HCT116 (cell line): ENCODE measurements around the gene ERICH6B.
"Not testable (repeated sequence)": the region's sequence is repeated elsewhere in the genome, so short reads cannot be mapped to it uniquely, and the experiment has no call there.

Experiments used
- CTCF ChIP-seq, 3 experiments: fragments of 200-600 bp in 1 of 3; sonication (generic) in 1 of 3; IDR thresholded peaks in 2 of 3; conservative IDR thresholded peaks in 1 of 3; 2 replicates each; pipeline ENCODE4 v1.5.1; 2012 to 2017; ENCODE audit warnings: low read depth in 2 of 3, low read length in 2 of 3, antibody characterized with exemption in 1 of 3, borderline replicate concordance in 1 of 3, control low read depth in 1 of 3, mild to moderate bottlenecking in 1 of 3, mixed read lengths in 1 of 3, mixed run types in 1 of 3, moderate library complexity in 1 of 3; ENCODE audit not compliant: insufficient read depth in 1 of 3
- POLR2A ChIP-seq: IDR thresholded peaks from 2 replicates; pipeline ENCODE4 v1.7.0; 2011; ENCODE audit warnings: borderline replicate concordance; ENCODE audit not compliant: insufficient read depth, insufficient read length; ENCODE audit errors: extremely low read depth

GRCh38 chr13:45642159-45642558 is 26.6 kb upstream of the ERICH6B start:
- TF ChIP-seq CTCF (IDR thresholded peaks at IDR 0.05 in 2 of 3, conservative IDR thresholded peaks at IDR 0.05 in 1 of 3; ENCODE audit: borderline replicate concordance in 1 of 3, insufficient read depth in 1 of 3, low read depth in 2 of 3, low read length in 2 of 3); POLR2A: not testable (repeated sequence)
